ENCODE data around the gene P4HB. TPM values are rescaled to one million over a fixed set of nuclear protein-coding genes. Genes with fewer than 3 reads are reported as not detected.
"Not testable (repeated sequence)": the region's sequence is repeated elsewhere in the genome, so short reads cannot be mapped to it uniquely, and the experiment has no call there.

P4HB gene
- total RNA-seq, 1 donor from 2014 or later: 618 TPM

DNA sequence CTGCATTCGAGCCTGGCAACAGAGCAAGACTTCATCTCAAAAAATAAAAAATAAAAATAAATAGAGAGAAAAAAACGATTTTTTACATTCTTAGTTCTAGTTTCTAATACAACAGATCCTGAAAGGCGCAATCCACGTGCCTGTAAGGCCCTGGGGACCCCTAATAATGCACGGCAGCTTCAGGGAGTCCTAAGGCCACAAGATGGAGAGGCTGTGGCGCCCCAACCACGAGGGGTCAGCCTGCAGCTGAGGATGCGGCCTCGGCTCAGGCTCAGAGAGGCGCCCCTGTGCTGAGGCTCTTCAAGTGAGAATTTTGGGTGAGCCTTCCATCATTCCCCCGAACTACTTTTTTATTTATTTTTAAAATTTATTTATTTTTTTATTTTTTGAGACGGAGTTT, 10.9 kb downstream of the P4HB start:
- intact Hi-C loops (cut with micrococcal nuclease): no loop called here

GRCh38 chr17:81846743-81847689, 13.3 kb downstream of the P4HB start:
- intact Hi-C loops (cut with micrococcal nuclease): no loop called here

GRCh38 chr17:81845881-81846742, 14.2 kb downstream of the P4HB start:
- intact Hi-C loops (cut with micrococcal nuclease): no loop called here

DNA sequence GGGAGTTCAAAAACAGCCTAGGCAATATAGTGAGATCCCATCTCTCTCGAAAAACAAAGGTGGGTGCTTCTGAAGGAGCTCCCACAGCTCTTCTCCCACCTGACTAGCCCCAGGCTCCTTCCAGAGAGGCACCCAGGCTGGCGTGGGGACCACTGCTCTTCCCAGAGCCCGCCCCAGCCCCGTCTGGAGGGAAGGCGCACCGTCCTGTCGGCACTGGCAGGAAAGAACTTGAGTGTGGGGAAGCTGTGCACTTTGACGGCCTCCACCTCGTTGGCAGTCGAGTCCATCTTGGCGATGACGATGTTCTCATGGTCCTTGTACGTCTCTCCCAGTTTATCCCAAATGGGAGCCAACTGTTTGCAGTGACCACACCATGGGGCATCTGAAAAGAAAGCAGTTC, 15.0 kb downstream of the P4HB start:
- intact Hi-C loops (cut with micrococcal nuclease): no loop called here

GRCh38 chr17:81844887-81845286, 15.4 kb downstream of the P4HB start:
- intact Hi-C loops (cut with micrococcal nuclease): no loop called here

DNA sequence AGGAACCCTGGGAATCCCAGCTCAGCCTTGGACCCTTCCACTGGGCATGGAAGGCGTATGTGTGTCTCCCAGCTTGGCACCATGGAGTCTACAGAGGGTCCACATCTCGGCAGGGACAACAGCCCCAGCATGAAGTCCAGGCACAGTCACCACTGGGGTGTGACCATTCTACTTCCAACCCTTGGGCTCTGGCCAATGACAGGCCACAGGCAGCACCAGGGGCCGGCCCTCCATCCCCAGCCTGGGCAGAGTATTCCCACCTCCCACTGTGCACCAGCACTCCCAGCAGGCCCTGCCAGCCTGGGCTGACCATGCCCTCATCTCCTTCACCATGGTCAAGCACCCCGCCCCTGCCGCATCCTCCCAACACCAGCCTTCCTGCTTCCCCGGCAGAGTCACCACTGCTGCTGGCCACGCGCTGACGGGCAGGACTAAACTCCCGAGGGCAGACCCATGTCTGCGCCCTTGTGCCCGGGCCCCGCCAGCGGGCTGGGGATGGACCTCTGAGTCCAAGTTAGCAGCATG, 15.9 kb downstream of the P4HB start:
- intact Hi-C loops (cut with micrococcal nuclease): no loop called here

GRCh38 chr17:81843713-81844326, 16.5 kb downstream of the P4HB start:
- intact Hi-C loops (cut with micrococcal nuclease): no loop called here

GRCh38 chr17:81842725-81843504, 17.4 kb downstream of the P4HB start:
- intact Hi-C loops (cut with micrococcal nuclease): no loop called here

DNA sequence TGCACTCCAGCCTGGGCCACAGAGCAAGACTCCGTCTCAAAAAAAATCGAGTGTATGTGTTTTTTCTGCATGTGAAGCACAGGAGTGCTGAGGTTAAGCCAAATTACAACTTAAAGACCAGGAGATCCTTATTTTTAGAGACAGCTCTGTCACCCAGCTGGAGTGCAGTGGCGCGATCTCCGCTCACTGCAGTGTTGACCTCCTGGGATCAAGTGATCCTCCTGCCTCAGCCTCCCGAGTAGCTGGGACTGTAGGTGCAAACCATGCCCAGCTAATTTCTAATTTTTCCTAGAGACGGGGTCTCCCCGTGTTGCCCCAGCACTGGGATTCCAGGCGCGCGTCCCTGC, 18.0 kb downstream of the P4HB start:
- intact Hi-C loops (cut with micrococcal nuclease): no loop called here

DNA sequence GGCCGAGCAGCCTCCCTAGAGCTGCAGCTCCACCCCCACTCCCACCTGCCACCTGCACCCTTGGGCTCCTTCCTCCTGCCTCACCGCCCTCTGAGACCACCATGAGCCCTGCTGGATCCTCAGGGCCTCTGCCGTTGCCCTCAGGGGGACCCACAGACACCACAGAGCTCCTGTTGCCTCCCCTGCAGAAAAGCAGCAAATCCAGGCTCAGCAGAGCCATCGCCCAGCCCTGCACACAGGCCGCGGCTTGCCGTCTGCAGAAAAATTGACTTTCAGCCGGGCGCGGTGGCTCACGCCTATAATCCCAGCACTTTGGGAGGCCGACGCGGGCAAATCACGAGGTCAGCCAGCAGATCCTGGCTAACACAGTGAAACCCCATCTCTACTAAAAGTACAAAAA, 18.5 kb downstream of the P4HB start:
- intact Hi-C loops (cut with micrococcal nuclease): no loop called here

DNA sequence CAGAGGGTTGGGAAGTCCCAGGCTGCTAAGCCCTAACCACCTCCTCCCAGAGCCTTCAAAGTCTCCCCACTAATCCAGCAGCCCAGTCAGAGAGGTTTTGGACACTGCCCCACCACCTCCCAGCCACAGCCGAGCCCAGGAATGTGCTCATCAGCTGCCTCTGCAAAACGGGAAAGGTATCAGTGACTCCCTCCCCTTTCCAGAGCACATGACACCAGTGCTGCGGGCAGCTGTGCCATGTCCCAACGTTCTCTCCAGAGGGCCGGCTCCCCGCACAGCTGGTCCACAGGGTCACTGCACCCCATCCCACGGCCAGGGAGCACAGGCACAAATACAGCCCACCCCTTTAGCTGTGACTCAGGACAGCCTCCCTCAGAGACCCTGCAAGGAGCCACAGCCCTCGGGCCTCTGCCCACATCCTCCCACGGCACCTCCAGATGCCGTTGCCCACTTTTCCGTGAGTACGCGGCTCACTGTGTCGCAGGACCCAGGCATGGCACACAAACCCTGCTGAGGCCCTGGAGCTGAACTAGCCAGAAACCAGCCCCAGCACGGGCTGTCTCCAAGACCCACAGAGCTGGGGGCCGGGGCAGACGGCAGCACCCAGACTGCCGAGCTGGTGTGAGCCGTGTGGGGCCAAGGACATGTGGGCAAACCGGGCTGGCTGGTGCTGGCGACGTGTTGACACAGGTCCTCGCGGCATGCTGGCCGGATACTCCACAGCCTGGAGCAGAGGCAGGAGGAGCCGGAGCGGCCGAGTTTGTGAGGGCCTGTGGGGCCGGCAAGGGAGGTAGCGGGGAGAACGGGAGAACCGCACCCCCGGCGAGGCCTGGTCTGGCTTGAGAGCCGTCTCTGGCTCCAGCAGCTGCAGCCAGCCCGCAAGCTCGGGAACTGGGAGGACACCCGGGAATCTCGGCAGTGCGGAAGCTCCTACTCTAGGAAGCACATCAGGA, 19.2 kb downstream of the P4HB start:
- intact Hi-C loops (cut with micrococcal nuclease): no loop called here

DNA sequence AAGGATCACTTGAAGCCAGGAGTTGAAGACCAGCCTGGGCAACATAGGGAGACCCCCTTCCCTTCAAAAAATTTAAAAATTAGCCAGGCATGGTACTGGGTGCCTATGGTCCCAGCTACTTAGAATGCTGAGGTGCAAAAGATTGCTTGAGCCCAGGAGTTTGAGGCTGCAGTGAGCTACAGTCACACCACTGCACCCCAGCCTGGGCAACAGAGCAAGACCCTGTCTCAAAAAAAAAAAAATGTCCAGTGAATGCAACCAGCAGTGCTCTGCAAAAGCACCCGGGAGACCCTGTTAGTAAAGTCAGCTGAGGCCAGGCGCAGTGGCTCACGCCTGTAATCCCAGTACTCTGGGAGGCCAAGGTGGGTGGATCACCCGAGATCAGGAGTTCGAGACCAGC, 20.3 kb downstream of the P4HB start:
- intact Hi-C loops (cut with micrococcal nuclease): not testable (repeated sequence)

- intact Hi-C loops (cut with micrococcal nuclease): no loop called here
Observed at GRCh38 chr17:81839301-81839700, 21.0 kb downstream of the P4HB start.

GRCh38 chr17:81838753-81839255, 21.5 kb downstream of the P4HB start:
- intact Hi-C loops (cut with micrococcal nuclease): no loop called here

DNA sequence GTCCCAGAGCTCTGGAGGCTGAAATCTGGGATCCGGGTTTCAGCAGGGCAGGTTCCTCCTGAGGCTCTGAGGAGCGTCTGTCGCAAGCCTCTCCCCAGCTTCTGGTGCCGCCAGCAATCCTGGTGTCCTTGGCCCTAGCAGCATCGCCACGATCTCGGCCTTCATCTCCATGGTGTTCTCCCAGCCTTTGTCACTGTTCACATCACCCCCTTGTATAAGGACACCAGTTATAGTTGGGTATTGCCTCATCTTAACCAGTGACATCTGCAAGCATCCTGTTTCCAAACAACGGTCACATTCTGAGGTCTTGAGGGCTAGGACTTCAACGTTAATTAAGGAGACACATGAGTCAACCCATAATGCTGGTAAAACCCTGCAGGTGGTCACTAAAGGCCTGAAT, 22.7 kb downstream of the P4HB start:
- intact Hi-C loops (cut with micrococcal nuclease): no loop called here

DNA sequence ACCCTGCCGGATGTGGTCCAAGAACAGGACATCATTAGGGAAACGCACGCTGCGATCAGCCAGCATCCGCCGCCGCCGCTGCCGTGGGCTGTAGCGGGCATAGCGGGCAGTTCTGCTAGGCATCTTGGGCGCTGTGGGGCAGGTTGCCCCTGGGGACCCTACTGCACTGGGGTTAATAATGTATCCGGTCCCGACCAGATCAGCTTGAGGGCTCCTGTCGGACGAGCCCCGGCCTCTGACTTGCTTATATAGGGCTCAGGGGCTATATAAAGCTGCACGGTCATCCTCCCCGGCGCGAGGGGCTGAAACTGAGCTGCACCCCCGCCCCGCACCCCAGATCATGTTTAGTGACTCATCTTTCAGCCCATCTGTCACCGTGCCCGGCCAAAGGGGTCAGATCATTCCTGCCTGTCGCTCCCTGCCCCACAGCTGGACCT, 25.5 kb downstream of the P4HB start, which contains the start of gene PPP1R27:
TSS of gene PPP1R27 (minus strand) at position 220 of the 437 bp plus-strand sequence. CDS start at position 123, 97 bp downstream.
- intact Hi-C loops (cut with micrococcal nuclease): loop anchor here (5.0 kb wide), 1 partner anchor 123 kb away; the partner anchor contains the start of gene SLC25A10

- intact Hi-C loops (cut with micrococcal nuclease): loop anchor here (1.0 to 5.0 kb wide), 2 partner anchors 26 to 122 kb away; partner anchors contain the start of genes P4HB and SLC25A10
Observed at GRCh38 chr17:81833921-81834830, 26.2 kb downstream of the P4HB start.

All from T-helper 2 cell treated with Interferon-gamma antibody and Interleukin-4, amounts not matched to agents 100 ng/mL and 5 ng/mL, for 36 hours (primary cell).